ENCODE measurements around the gene PTPN3.
A peak's percentile ranks its signal among the peaks of the same experiment; 100 is the strongest.

Gene PTPN3

GRCh38 chr9:109453210-109453842, 44.8 kb downstream of the PTPN3 start:
- in situ Hi-C loops (cut with HindIII; ENCODE audit: low pct_unique_long_range_greater_than_20kb, low sequenced_read_pairs): no loop called here
- TF ChIP-seq JUND (IDR thresholded peaks at IDR 0.05; ENCODE audit: low read depth): no peak
- no peak for DNase-seq (ENCODE audit: low read depth in 1 of 2, low spot score in 1 of 2)

GRCh38 chr9:109452761-109453160, 45.3 kb downstream of the PTPN3 start:
- in situ Hi-C loops (cut with HindIII; ENCODE audit: low pct_unique_long_range_greater_than_20kb, low sequenced_read_pairs): no loop called here
- DNase-seq (ENCODE audit: low read depth in 1 of 2, low spot score in 1 of 2): no peak
- TF ChIP-seq JUND (IDR thresholded peaks at IDR 0.05; ENCODE audit: low read depth): no peak

DNA sequence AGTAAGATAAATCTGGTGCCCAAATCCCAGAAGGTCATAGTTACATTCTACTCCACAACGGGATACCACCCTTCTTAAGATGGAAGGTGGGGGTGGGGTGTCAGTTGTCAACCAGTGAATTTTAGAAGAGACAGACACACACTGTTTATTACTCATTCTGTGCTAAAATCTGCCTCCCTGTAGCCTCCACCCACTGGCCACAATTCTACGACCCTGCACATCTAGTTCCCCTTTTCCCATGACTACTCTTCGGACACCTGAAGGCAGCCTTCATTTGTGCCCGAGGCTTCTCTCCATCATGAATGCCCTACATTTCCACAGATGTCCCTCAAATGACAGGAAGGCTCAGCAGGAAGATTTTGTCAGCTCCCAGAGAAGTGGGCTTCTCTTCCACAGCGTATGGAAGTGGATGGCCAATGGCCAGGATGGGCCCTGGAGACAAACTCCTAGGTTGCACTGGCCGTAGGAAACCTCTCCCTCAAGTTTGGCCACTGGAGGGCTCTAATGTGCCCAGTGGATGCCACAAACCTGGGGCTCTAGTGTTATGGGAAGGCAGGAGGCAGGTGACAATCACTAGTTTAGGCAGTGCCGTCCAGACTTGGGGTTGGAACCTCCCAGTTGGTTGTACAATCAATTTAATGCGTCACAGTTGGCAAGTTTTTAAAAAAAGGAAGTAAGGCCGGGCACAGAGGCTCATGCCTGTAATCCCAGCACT, 46.6 kb downstream of the PTPN3 start:
- in situ Hi-C loops (cut with HindIII; ENCODE audit: low pct_unique_long_range_greater_than_20kb, low sequenced_read_pairs): no loop called here
- no peak for TF ChIP-seq JUND (IDR thresholded peaks at IDR 0.05; ENCODE audit: low read depth)
- DNase-seq (ENCODE audit: low read depth in 1 of 2, low spot score in 1 of 2): peak in 1 of 2 experiments; percentile 73

- in situ Hi-C loops (cut with HindIII; ENCODE audit: low pct_unique_long_range_greater_than_20kb, low sequenced_read_pairs): no loop called here
- DNase-seq (ENCODE audit: low read depth in 1 of 2, low spot score in 1 of 2): no peak
- TF ChIP-seq JUND (IDR thresholded peaks at IDR 0.05; ENCODE audit: low read depth): no peak
These were observed 47.8 kb downstream of the PTPN3 start for GRCh38 chr9:109450346-109450745.

DNA sequence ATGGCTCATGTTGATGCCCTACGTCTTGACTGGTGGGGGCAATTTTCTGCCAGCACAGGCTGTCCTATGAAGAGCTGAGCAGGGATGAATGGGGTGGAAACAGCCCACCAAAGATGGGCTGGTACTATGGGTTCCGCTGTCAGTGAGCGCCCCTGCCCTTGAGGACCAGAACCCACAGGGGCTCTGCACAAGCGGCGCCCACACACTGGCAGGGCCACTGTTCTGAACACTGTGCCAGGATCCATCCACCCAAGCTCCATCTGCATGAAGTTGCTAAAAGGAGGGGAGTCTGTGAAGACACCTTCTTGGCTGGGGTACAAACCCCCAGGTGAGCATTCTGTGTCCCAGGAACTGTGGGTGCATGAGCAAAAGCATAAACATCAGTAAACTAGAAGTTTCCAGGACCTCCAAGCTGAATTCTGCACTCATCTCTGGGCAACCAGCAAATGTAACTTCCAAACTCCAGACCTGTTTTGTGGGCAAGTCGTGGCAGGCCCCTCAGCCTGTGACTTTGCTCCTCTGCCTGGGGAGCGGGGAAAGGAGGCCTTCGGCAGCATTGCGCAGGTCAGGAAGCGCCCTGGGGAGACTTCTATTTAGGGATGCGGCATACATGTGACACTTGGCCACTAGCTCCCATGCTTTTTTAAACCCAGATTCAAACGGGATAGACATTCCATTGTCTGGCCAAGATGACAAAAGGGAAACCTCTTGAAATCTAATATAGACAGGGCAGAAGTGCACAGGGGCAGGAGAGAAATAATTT, 48.9 kb downstream of the PTPN3 start:
- in situ Hi-C loops (cut with HindIII; ENCODE audit: low pct_unique_long_range_greater_than_20kb, low sequenced_read_pairs): no loop called here
- DNase-seq (ENCODE audit: low read depth in 1 of 2, low spot score in 1 of 2): no peak
- TF ChIP-seq JUND (IDR thresholded peaks at IDR 0.05; ENCODE audit: low read depth): no peak

- DNase-seq (ENCODE audit: low read depth in 1 of 2, low spot score in 1 of 2): no peak
- in situ Hi-C loops (cut with HindIII; ENCODE audit: low pct_unique_long_range_greater_than_20kb, low sequenced_read_pairs): no loop called here
- no peak for TF ChIP-seq JUND (IDR thresholded peaks at IDR 0.05; ENCODE audit: low read depth)
These were observed 49.9 kb downstream of the PTPN3 start for GRCh38 chr9:109448223-109448622.

DNA sequence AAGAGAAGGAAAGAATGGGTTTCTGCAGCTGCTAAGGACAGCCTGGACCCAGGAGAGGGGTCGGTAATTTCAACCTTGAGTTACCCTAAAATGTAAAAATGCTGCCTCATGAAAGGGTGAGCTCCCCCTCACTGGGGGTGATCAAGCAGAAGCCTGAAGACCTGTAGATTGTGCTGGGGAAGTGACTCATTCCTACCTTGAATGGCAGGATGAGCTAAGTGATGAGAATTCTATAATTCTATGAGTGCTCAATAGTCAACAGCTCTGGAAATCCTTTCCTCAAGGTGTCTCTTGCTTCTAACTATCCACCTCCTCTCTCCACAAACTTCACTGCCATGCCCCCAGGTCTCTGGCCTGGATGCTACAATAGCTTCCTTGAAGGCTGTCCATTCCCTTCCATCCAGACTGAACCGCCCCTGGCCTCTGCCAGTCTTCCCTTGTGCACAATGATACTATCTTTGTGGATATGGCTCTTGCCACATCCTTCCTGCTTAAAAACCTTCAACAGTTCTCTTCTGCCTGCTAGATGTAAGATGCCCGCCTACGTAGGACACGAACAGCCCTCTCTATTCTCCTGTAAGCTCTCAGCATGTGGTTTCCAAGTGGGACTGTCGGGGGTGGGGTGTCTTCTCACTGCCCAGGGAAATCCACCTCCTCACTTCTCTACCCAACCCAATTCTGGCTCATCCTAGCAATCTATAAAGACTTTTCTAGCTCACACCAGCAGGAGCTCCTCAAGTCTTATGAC, 50.6 kb downstream of the PTPN3 start:
- no peak for DNase-seq (ENCODE audit: low read depth in 1 of 2, low spot score in 1 of 2)
- TF ChIP-seq JUND (IDR thresholded peaks at IDR 0.05; ENCODE audit: low read depth): no peak
- in situ Hi-C loops (cut with HindIII; ENCODE audit: low pct_unique_long_range_greater_than_20kb, low sequenced_read_pairs): no loop called here

DNA sequence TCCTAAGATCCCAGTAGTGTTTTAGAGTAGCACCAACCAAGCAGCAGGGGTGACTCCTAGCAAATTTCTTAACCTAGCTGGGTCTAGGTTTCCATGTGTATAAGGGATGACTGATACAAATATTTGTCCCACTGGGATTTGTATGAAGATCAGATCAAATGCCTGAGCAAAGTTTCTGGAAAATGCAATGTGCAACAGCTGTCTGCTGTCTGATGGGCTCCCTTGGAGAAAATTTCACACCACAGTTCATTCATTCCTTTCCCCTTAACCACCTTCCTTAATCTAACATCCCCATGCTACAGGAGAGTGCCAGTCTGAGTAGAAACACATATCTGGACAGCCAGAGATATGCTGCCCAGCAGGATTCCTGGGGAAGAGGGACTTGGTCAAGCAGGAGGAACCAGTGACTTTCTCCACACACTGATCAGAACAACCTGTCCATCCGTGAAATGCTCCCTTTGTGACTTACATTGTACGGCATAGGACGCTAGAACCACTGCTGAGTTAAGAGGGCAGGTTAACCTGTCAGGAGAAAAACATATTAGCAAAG, 53.3 kb downstream of the PTPN3 start:
- no peak for TF ChIP-seq JUND (IDR thresholded peaks at IDR 0.05; ENCODE audit: low read depth)
- in situ Hi-C loops (cut with HindIII; ENCODE audit: low pct_unique_long_range_greater_than_20kb, low sequenced_read_pairs): no loop called here
- DNase-seq (ENCODE audit: low read depth in 1 of 2, low spot score in 1 of 2): peak in 1 of 2 experiments; percentile 58

GRCh38 chr9:109442716-109443115, 55.4 kb downstream of the PTPN3 start:
- no peak for DNase-seq (ENCODE audit: low read depth in 1 of 2, low spot score in 1 of 2)
- TF ChIP-seq JUND (IDR thresholded peaks at IDR 0.05; ENCODE audit: low read depth): no peak
- in situ Hi-C loops (cut with HindIII; ENCODE audit: low pct_unique_long_range_greater_than_20kb, low sequenced_read_pairs): no loop called here

DNA sequence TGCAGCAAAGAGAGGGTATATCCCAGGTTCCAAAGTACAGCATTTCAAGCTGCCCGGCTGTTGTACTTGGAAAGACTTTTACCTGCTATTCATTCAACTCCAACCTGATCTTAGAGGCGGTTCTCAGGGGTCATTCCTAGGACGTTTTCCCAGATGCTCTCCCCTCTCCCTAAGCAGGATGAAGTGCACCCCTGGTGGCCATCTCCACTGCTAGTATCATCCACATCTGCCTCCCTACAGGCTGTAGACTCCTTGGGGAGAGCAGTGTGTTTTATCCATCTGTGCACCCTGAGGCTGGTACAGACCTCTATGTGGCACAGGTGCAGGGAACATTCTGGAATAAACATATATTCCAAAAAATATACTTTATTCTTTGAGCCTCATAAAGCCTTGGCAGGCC, 56.8 kb downstream of the PTPN3 start:
- no peak for TF ChIP-seq JUND (IDR thresholded peaks at IDR 0.05; ENCODE audit: low read depth)
- in situ Hi-C loops (cut with HindIII; ENCODE audit: low pct_unique_long_range_greater_than_20kb, low sequenced_read_pairs): no loop called here
- peak in 1 of 2 experiments; percentile 19 for DNase-seq (ENCODE audit: low read depth in 1 of 2, low spot score in 1 of 2)

DNA sequence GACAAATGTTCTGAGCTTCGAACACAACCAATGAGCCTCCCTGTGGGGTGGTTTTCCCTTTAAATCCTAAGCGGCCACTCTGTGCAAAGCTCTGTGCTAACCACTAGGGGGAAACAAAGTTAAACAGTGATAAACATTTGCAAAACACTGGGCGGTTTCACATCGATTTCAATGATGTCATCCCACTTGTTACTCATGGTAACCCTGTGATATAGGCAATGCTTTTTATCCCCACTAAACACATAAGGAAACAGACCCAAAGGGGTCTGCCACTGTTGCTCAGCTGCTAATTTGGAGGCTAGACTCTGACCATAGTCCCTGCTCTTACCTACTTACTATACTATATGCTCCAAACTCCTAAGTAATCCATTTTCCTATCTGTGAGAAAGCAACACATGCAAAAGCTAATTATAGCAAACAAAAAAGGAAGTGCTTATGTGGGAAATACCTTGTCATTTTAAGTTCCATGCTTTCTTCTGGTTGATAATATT, 57.3 kb downstream of the PTPN3 start:
- TF ChIP-seq JUND (IDR thresholded peaks at IDR 0.05; ENCODE audit: low read depth): no peak
- peak; percentile 67 to 81 for DNase-seq (ENCODE audit: low read depth in 1 of 2, low spot score in 1 of 2)
- in situ Hi-C loops (cut with HindIII; ENCODE audit: low pct_unique_long_range_greater_than_20kb, low sequenced_read_pairs): no loop called here

GRCh38 chr9:109440117-109440515, 58.0 kb downstream of the PTPN3 start:
- DNase-seq (ENCODE audit: low read depth in 1 of 2, low spot score in 1 of 2): no peak
- no peak for TF ChIP-seq JUND (IDR thresholded peaks at IDR 0.05; ENCODE audit: low read depth)
- in situ Hi-C loops (cut with HindIII; ENCODE audit: low pct_unique_long_range_greater_than_20kb, low sequenced_read_pairs): no loop called here

Measured in T47D (cell line).